Measurements from ENCODE around the gene KIAA0586. TPM values are rescaled to one million over a fixed set of nuclear protein-coding genes. Genes with fewer than 3 reads are reported as not detected.

KIAA0586 gene
- total and polyA plus RNA-seq, 2 donors (not counting 3 experiments of a cell fraction or from before 2014, with no cell fraction given) = 7.4 to 25.9 TPM

DNA sequence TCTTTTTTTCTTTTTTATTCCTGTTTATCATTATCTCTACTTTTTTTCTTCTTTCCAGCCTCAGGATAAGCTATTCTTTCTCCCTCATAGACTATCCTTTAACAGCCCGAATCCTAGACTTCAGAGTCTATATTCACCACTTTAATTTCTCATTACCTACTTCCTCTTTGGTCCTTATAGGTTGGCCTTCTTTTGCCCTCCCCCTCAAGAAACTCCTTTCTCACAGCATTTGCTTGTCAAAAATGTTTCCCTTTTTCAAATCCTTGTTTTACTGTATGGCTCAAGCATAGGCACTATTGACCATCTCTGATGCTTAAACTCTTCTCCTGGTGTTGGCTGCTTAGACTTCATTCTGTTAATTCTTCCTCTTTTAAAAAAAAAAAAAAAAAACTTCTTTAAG lies 52.5 kb downstream of the KIAA0586 start:
- intact Hi-C loops (cut with micrococcal nuclease) (no loop called here), dilution Hi-C loops (cut with MboI; ENCODE audit: extremely low pct_ligation_motif_present, low sequenced_read_pairs) (no loop called here)
- Histone ChIP-seq H4K20me1 (replicated peaks; ENCODE audit: control insufficient read depth, extremely low read depth, insufficient read depth, low read length) (no peaks in the 10 kb centered on the region), H3K4me3 (replicated peaks in 1 of 3; ENCODE audit: insufficient read depth in 1 of 3, low read depth in 1 of 3, low read length in 3 of 3) (no peak overlapping the region), H3K4me1 (ENCODE audit: control insufficient read depth, extremely low read depth, insufficient read depth, low read length) (no peaks in the 10 kb centered on the region), H3K9me3 (replicated peaks; ENCODE audit: control insufficient read depth, insufficient read depth, low read length) (no peaks in the 10 kb centered on the region), H3K9me1 (replicated peaks; ENCODE audit: control insufficient read depth, extremely low read depth, insufficient read depth, low read length) (no peaks in the 10 kb centered on the region), H3K9ac (replicated peaks; ENCODE audit: extremely low read depth, insufficient read depth, low read length) (no peak overlapping the region), H3K4me2 (ENCODE audit: insufficient read depth, low read length) (no peak overlapping the region), H2AFZ (ENCODE audit: low read depth, low read length) (no peak overlapping the region), H3K79me2 (ENCODE audit: control insufficient read depth, insufficient read depth, low read length) (no peaks in the 10 kb centered on the region), H3K36me3 (ENCODE audit: control insufficient read depth in 2 of 2, extremely low read depth in 1 of 2, insufficient read depth in 2 of 2, low read length in 2 of 2) (peaks cover 0 to 5% of the 10 kb centered on the region in 2 experiments), H3K27ac (ENCODE audit: insufficient read depth, low read depth, low read length) (no peak overlapping the region), H3K27me3 (ENCODE audit: control insufficient read depth in 2 of 2, insufficient read depth in 2 of 2, low read length in 2 of 2) (no peaks in the 10 kb centered on the region)
- ChIA-PET POLR2A (no interaction called here), CTCF (no interaction called here)
- no peak for DNase-seq (ENCODE audit: low read depth, low spot score)
- no peak for FAIRE-seq
- no peak for TF ChIP-seq FOS (IDR thresholded peaks at IDR 0.05; ENCODE audit: borderline replicate concordance, insufficient read depth, low read length)
- TF ChIP-seq, protein P1, sequence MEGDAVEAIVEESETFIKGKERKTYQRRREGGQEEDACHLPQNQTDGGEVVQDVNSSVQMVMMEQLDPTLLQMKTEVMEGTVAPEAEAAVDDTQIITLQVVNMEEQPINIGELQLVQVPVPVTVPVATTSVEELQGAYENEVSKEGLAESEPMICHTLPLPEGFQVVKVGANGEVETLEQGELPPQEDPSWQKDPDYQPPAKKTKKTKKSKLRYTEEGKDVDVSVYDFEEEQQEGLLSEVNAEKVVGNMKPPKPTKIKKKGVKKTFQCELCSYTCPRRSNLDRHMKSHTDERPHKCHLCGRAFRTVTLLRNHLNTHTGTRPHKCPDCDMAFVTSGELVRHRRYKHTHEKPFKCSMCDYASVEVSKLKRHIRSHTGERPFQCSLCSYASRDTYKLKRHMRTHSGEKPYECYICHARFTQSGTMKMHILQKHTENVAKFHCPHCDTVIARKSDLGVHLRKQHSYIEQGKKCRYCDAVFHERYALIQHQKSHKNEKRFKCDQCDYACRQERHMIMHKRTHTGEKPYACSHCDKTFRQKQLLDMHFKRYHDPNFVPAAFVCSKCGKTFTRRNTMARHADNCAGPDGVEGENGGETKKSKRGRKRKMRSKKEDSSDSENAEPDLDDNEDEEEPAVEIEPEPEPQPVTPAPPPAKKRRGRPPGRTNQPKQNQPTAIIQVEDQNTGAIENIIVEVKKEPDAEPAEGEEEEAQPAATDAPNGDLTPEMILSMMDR (IDR thresholded peaks at IDR 0.05; ENCODE audit: extremely low read depth in 1 of 2, insufficient read depth in 1 of 2, low read depth in 1 of 2, low read length in 2 of 2) = no peak
- TF ChIP-seq GATA2 (IDR thresholded peaks at IDR 0.05; ENCODE audit: insufficient read depth, insufficient read length, low read depth, low read length) = no peak
- no peak for TF ChIP-seq POLR2AphosphoS5 (IDR thresholded peaks at IDR 0.05; ENCODE audit: insufficient read depth, low read depth, low read length)
- TF ChIP-seq MYC (IDR thresholded peaks at IDR 0.05; ENCODE audit: low read depth, low read length) = no peak
- no peak for TF ChIP-seq POLR2A (IDR thresholded peaks at IDR 0.05; ENCODE audit: low read depth, low read length)
- TF ChIP-seq, protein P2, sequence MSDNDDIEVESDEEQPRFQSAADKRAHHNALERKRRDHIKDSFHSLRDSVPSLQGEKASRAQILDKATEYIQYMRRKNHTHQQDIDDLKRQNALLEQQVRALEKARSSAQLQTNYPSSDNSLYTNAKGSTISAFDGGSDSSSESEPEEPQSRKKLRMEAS (IDR thresholded peaks at IDR 0.05; ENCODE audit: insufficient read depth, insufficient read length) = no peak
- no TSS peak for BruUV-seq (replicated peaks)
